NCI-H2196 (cell line): ENCODE measurements around the gene LDLRAD4.
A peak's percentile ranks its signal among the peaks of the same experiment; 100 is the strongest.
"Not testable (repeated sequence)": the region's sequence is repeated elsewhere in the genome, so short reads cannot be mapped to it uniquely, and the experiment has no call there.

Experiments used
- DNase-seq: peaks from one replicate; lab custom pipeline; 2025; ENCODE audit not compliant: unreplicated experiment; lab: John Stamatoyannopoulos, UW

The LDLRAD4 gene

GRCh38 chr18:13608024-13608562 is 389.5 kb downstream of the LDLRAD4 start:
- not testable (repeated sequence) for DNase-seq

- no peak for DNase-seq
Observed at GRCh38 chr18:13608791-13609532, 390.4 kb downstream of the LDLRAD4 start.

- DNase-seq, result no peak
Observed at GRCh38 chr18:13610555-13611141, 392.1 kb downstream of the LDLRAD4 start.

GRCh38 chr18:13611142-13611600 is 392.6 kb downstream of the LDLRAD4 start:
- DNase-seq, result no peak

- no peak for DNase-seq
Observed at GRCh38 chr18:13611601-13612195, 393.1 kb downstream of the LDLRAD4 start.

GRCh38 chr18:13612196-13612997 is 393.8 kb downstream of the LDLRAD4 start:
- DNase-seq, result no peak

- DNase-seq, result no peak
Observed at GRCh38 chr18:13613099-13613498, 394.5 kb downstream of the LDLRAD4 start.

GRCh38 chr18:13613591-13614501 is 395.3 kb downstream of the LDLRAD4 start:
- DNase-seq, result peak; percentile 25

GRCh38 chr18:13614641-13615288 is 396.2 kb downstream of the LDLRAD4 start:
- DNase-seq, result no peak

GRCh38 chr18:13615432-13615861 is 396.9 kb downstream of the LDLRAD4 start:
- no peak for DNase-seq

GRCh38 chr18:13616041-13616440 is 397.5 kb downstream of the LDLRAD4 start:
- no peak for DNase-seq

- no peak for DNase-seq
Observed at GRCh38 chr18:13616525-13617035, 398.0 kb downstream of the LDLRAD4 start.

GRCh38 chr18:13617826-13618515 is 399.4 kb downstream of the LDLRAD4 start:
- DNase-seq, result no peak

- no peak for DNase-seq
Observed at GRCh38 chr18:13618760-13619438, 400.3 kb downstream of the LDLRAD4 start.

- no peak for DNase-seq
Observed at GRCh38 chr18:13619505-13620205, 401.1 kb downstream of the LDLRAD4 start.

GRCh38 chr18:13620206-13620672 is 401.7 kb downstream of the LDLRAD4 start:
- DNase-seq, result no peak

- DNase-seq, result no peak
Observed at GRCh38 chr18:13620818-13621445, 402.4 kb downstream of the LDLRAD4 start.
